Activated CD8-positive, alpha-beta memory T cell treated with anti-CD3 and anti-CD28 coated beads, Interleukin-2, amount 10 ng/mL, durations not matched to agents 7 days and 5 days (primary cell): ENCODE measurements around the gene PRDM15. TPM values are rescaled to one million over a fixed set of nuclear protein-coding genes. Genes with fewer than 3 reads are reported as not detected.
"Not testable (repeated sequence)": the region's sequence is repeated elsewhere in the genome, so short reads cannot be mapped to it uniquely, and the experiment has no call there.

Source experiments
- ATAC-seq: fragments of 150-1000 bp; cut with Tn5 transposase; one replicate; pipeline ENCODE4 v1.10.0; 2021; ENCODE audit warnings: moderate library complexity
- CTCF ChIA-PET: fragments of 350-600 bp; sonication (Branson Sonifier 250); formaldehyde crosslinking; loops from one replicate; lab custom pipeline; 2021; ENCODE audit warnings: antibody characterized with exemption; lab: Charles Lee
- DNase-seq: peaks from one replicate; pipeline ENCODE4 v3.0.0-alpha.2; 2020
- H3K27ac Mint-ChIP-seq: one replicate; pipeline ENCODE4 v1.8.0; 2021; ENCODE audit warnings: mild to moderate bottlenecking, mixed read lengths
- H3K27me3 Mint-ChIP-seq: one replicate; pipeline ENCODE4 v1.8.0; 2021; ENCODE audit warnings: mixed read lengths
- H3K36me3 Mint-ChIP-seq: one replicate; pipeline ENCODE4 v1.8.0; 2021; ENCODE audit warnings: mild to moderate bottlenecking, mixed read lengths
- H3K4me1 Mint-ChIP-seq: one replicate; pipeline ENCODE4 v1.8.0; 2021; ENCODE audit warnings: mixed read lengths
- H3K4me3 Mint-ChIP-seq: one replicate; pipeline ENCODE4 v1.8.0; 2021; ENCODE audit warnings: mild to moderate bottlenecking, moderate library complexity, mixed read lengths
- H3K9me3 Mint-ChIP-seq: one replicate; pipeline ENCODE4 v1.8.0; 2022; ENCODE audit warnings: low read depth, mixed read lengths
- total RNA-seq, 2 experiments: library from RNA; stranded (reverse); gene quantifications; one replicate each; pipeline ENCODE4 v1.2.3, GENCODE V29; 2021

Gene PRDM15
- total RNA-seq, 2 experiments from 2014 or later = 10.8 to 13.4 TPM

DNA sequence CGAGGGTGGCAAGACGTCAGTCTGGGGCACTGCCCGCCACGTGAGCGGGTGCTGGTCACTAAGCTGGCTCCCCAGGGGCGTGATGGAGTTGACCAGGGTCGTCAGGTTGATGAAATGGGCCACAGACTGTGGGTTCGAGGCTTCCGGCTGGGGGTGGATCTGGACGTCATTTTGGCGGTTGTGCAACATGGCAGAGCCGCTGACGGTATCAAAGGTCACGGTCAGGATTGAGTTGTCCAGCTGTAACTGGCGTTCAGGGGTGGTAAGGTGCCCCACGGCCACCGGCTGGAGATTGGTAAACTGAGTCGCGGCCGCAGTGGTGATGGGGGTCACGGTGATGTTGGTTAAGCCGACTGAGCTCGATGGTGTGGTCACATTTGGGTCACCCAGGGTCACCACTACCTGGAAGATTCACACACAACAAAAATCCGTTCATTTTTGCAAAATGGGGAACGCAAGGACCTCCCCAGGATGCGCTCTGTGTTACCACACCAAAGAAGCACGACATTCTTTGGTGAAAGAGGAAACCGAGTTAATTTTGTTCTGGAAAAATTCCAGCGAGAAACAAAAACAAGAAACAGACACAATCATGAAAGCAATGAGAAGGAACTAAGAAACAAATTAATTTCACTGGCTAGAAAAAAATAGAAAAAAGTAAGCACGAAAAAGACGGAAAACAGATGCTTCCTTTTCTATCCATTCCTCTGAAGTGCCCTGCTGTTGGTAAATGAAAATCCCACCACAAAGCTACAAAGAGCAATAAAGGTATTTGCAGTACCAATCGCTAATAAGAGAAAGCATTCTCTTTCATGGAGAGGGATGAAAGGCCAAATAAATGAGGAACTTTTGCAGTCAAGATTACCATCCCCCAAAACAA is 77.6 kb downstream of the PRDM15 start:
- H3K27me3 Mint-ChIP-seq = no peaks in the 10 kb centered on the region
- no peak overlapping the region for H3K27ac Mint-ChIP-seq
- CTCF ChIA-PET = interaction anchor here (0.9 kb wide), 1 partner anchor 15 kb away, joined by 3 read pairs; no protein-coding TSS in a partner anchor
- peaks cover 12% of the 10 kb centered on the region for H3K36me3 Mint-ChIP-seq
- H3K4me1 Mint-ChIP-seq = peaks cover under 1% of the 10 kb centered on the region
- H3K9me3 Mint-ChIP-seq = peaks cover 1% of the 10 kb centered on the region
- DNase-seq (no peak), ATAC-seq (no peak)
- no peak overlapping the region for H3K4me3 Mint-ChIP-seq

- peaks cover 10% of the 10 kb centered on the region for H3K36me3 Mint-ChIP-seq
- no peaks in the 10 kb centered on the region for H3K9me3 Mint-ChIP-seq
- CTCF ChIA-PET = interaction anchor here (0.9 kb wide), 1 partner anchor 16 kb away, joined by 3 read pairs; no protein-coding TSS in a partner anchor
- no peak for ATAC-seq
- no peak for DNase-seq
- H3K4me3 Mint-ChIP-seq = no peak overlapping the region
- H3K4me1 Mint-ChIP-seq = no peaks in the 10 kb centered on the region
- H3K27ac Mint-ChIP-seq = no peak overlapping the region
- no peaks in the 10 kb centered on the region for H3K27me3 Mint-ChIP-seq
Measured at GRCh38 chr21:41800425-41801320, 78.5 kb downstream of the PRDM15 start.

GRCh38 chr21:41799763-41800162 is 79.4 kb downstream of the PRDM15 start:
- ATAC-seq = no peak
- Mint-ChIP-seq H3K27ac (no peak overlapping the region), H3K9me3 (no peaks in the 10 kb centered on the region), H3K36me3 (peaks cover 7% of the 10 kb centered on the region), H3K4me3 (no peak overlapping the region), H3K4me1 (no peaks in the 10 kb centered on the region), H3K27me3 (no peaks in the 10 kb centered on the region)
- DNase-seq = no peak
- CTCF ChIA-PET = no interaction called here

- CTCF ChIA-PET = no interaction called here
- Mint-ChIP-seq H3K27me3 (peaks cover 3% of the 10 kb centered on the region), H3K4me3 (no peak overlapping the region), H3K36me3 (peaks cover 7% of the 10 kb centered on the region), H3K4me1 (no peaks in the 10 kb centered on the region), H3K27ac (no peak overlapping the region), H3K9me3 (peaks cover 3% of the 10 kb centered on the region)
- DNase-seq (no peak), ATAC-seq (no peak)
Measured at GRCh38 chr21:41798326-41798725, 80.8 kb downstream of the PRDM15 start.

DNA sequence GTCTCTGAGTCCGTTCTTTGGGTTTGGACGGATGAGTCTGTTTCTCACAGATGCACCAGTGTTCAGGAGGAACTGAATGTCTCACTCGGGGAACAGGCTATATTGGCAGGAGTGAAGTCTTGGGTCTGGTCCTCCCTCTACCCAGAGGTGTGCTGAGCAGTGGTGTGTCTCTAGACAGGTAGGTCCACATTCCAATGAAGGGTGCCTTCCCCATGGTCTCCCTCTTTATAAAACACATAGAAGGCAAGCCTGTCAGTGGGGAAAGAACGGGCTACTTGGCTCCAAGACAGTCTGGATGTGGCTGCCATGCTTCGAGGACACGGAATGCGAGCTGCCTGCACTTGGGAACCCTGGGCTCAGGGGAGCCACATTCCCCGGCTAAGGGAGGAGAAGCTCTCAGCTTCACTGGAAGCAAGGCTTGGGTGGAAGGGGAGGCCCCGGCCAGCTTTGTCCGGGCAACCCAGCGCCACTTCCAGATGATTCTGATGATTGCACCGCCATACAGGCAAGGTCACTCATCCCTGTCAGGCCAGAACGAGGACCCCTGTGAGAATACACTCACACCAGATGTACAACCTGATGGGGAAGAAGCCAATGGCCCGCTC is 82.6 kb downstream of the PRDM15 start:
- peaks cover 8% of the 10 kb centered on the region for H3K27me3 Mint-ChIP-seq
- H3K36me3 Mint-ChIP-seq = peaks cover 7% of the 10 kb centered on the region
- CTCF ChIA-PET = no interaction called here
- peaks cover 13% of the 10 kb centered on the region for H3K9me3 Mint-ChIP-seq
- H3K27ac Mint-ChIP-seq = no peak overlapping the region
- DNase-seq (no peak), ATAC-seq (no peak)
- no peaks in the 10 kb centered on the region for H3K4me1 Mint-ChIP-seq
- no peak overlapping the region for H3K4me3 Mint-ChIP-seq

- no peak overlapping the region for H3K27ac Mint-ChIP-seq
- H3K4me3 Mint-ChIP-seq = no peak overlapping the region
- H3K27me3 Mint-ChIP-seq = peaks cover 8% of the 10 kb centered on the region
- CTCF ChIA-PET = no interaction called here
- H3K9me3 Mint-ChIP-seq = peaks cover 13% of the 10 kb centered on the region
- H3K4me1 Mint-ChIP-seq = no peaks in the 10 kb centered on the region
- no peak for ATAC-seq
- H3K36me3 Mint-ChIP-seq = peaks cover 4% of the 10 kb centered on the region
- DNase-seq = no peak
Measured at GRCh38 chr21:41795726-41796125, 83.4 kb downstream of the PRDM15 start.

DNA sequence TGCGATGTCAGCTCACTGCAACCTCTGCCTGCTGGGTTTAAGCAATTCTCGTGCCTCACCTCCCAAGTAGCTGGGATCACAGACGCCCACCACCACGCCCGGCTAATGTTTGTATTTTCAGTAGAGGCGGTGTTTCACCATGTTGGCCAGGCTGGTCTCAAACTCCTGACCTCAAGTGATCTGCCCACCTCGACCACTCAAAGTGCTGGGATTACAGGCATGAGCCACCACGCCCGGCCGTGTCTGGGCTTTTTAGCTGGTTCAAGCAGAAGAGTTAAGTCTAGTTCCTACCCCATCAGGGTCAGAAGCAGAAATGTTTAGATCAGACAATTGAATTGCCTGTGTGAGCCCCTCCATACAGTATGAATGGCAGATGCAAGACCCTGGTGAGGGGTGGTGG is 84.5 kb downstream of the PRDM15 start:
- Mint-ChIP-seq H3K9me3 (peaks cover 13% of the 10 kb centered on the region), H3K4me1 (no peaks in the 10 kb centered on the region), H3K27me3 (peaks cover 8% of the 10 kb centered on the region), H3K27ac (no peak overlapping the region), H3K4me3 (no peak overlapping the region), H3K36me3 (peaks cover 4% of the 10 kb centered on the region)
- CTCF ChIA-PET = no interaction called here
- DNase-seq = no peak
- ATAC-seq = no peak

GRCh38 chr21:41792711-41793110 is 86.4 kb downstream of the PRDM15 start:
- Mint-ChIP-seq H3K27me3 (peaks cover 14% of the 10 kb centered on the region), H3K4me3 (no peak overlapping the region), H3K36me3 (peaks cover 2% of the 10 kb centered on the region), H3K4me1 (no peaks in the 10 kb centered on the region), H3K9me3 (peaks cover 13% of the 10 kb centered on the region), H3K27ac (no peak overlapping the region)
- ATAC-seq = no peak
- DNase-seq = no peak
- CTCF ChIA-PET = no interaction called here

GRCh38 chr21:41786509-41786987 is 92.6 kb downstream of the PRDM15 start:
- no peaks in the 10 kb centered on the region for H3K9me3 Mint-ChIP-seq
- no peak for ATAC-seq
- H3K27me3 Mint-ChIP-seq = peaks cover 34% of the 10 kb centered on the region
- H3K4me1 Mint-ChIP-seq = peaks cover 3% of the 10 kb centered on the region
- DNase-seq = no peak
- no peak overlapping the region for H3K4me3 Mint-ChIP-seq
- CTCF ChIA-PET = interaction anchor here (0.6 to 0.7 kb wide), 2 partner anchors 74 to 107 kb away, joined by 3 read pairs; no protein-coding TSS in a partner anchor
- H3K36me3 Mint-ChIP-seq = no peaks in the 10 kb centered on the region
- no peak overlapping the region for H3K27ac Mint-ChIP-seq

- H3K4me1 Mint-ChIP-seq, H3K27ac Mint-ChIP-seq, ATAC-seq, H3K9me3 Mint-ChIP-seq, CTCF ChIA-PET, H3K36me3 Mint-ChIP-seq, DNase-seq, H3K4me3 Mint-ChIP-seq: not testable (repeated sequence)
- peaks cover 42% of the 10 kb centered on the region for H3K27me3 Mint-ChIP-seq
Measured at GRCh38 chr21:41785262-41785661, 93.9 kb downstream of the PRDM15 start.

DNA sequence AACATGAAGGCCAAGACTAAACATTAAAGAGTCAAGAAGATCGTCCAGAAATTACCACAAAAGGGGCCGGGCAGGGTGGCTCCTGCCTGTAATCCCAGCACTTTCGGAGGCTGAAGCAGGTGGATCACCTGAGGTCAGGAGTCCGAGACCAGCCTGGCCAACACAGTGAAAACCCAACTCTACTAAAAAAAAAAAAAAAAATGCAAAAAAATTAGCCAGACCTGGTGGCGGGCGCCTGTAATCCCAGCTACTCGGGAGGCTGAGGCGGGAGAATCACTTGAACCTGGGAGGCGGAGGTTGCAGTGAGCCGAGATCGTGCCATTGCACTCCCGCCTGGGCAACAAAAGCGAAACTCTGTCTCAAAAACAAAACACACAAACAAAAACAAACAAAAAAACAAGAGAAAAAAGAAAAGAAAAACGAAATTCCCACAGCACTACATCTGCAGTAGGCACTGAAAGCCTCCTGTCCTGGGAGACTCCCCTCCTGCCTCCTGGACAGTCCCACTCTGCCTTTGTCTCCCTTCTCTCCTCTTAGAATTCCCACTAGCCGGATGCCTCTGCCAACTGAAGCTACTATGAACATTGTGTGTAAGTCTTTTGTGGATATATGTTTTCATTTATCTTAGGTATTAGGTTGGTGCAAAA is 94.6 kb downstream of the PRDM15 start:
- no peak overlapping the region for H3K4me3 Mint-ChIP-seq
- peaks cover 46% of the 10 kb centered on the region for H3K27me3 Mint-ChIP-seq
- DNase-seq (no peak), ATAC-seq (no peak)
- no peaks in the 10 kb centered on the region for H3K9me3 Mint-ChIP-seq
- no peaks in the 10 kb centered on the region for H3K36me3 Mint-ChIP-seq
- H3K27ac Mint-ChIP-seq = no peak overlapping the region
- H3K4me1 Mint-ChIP-seq = peaks cover 3% of the 10 kb centered on the region
- CTCF ChIA-PET = no interaction called here

DNA sequence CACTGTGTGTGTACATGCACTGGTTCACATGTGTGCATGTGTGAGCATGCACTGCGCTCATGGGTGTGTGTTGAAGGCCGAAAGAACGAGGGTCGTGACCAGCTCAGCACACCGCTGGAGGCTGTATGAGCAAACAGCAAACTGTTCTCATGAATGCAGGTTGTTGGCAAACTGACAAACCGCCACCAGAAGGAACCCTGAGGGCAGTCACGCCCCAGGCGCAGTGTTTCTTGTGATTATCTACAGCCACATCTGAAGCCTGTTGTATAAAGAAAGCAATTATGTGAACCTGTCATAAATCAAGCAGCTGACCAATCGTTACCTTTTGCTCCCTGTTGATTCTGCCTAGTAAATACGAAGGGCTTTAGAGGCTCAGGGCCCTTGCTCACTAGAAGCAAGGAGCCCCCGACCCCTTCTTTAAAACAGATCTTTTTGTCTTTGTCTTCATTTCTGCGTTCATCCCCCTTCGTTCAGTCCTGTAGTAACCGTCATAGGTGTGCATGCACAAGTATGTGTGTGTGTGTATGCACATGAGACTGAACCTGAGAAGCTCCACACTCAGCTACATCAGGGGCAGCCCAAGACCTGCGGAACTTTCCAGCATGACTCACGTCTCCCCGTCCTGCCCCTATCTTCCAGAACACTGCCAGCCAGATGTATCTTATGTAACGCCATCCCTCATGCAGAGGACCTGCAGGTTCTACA is 95.5 kb downstream of the PRDM15 start:
- H3K36me3 Mint-ChIP-seq = no peaks in the 10 kb centered on the region
- H3K4me3 Mint-ChIP-seq = no peak overlapping the region
- CTCF ChIA-PET = no interaction called here
- H3K4me1 Mint-ChIP-seq = peaks cover 3% of the 10 kb centered on the region
- no peaks in the 10 kb centered on the region for H3K9me3 Mint-ChIP-seq
- no peak overlapping the region for H3K27ac Mint-ChIP-seq
- no peak for DNase-seq
- H3K27me3 Mint-ChIP-seq = peaks cover 54% of the 10 kb centered on the region
- ATAC-seq = no peak
